GM23248 (cell line): Measurements from ENCODE around the gene EIF4A2.

Experiments used
- EZH2 ChIP-seq: fragments of 200-600 bp; sonication (generic); IDR thresholded peaks from 2 replicates; pipeline ENCODE4 v1.6.1; 2018; ENCODE audit warnings: antibody characterized with exemption, mild to moderate bottlenecking; ENCODE audit not compliant: insufficient read depth, poor library complexity, severe bottlenecking
- EZH2phosphoT487 ChIP-seq: fragments of 200-600 bp; sonication (generic); IDR thresholded peaks from 2 replicates; pipeline ENCODE4 v1.6.1; 2018; ENCODE audit warnings: antibody characterized with exemption, moderate library complexity, mild to moderate bottlenecking, low read depth; ENCODE audit not compliant: insufficient read depth

- TF ChIP-seq EZH2, result no peak
- no peak for TF ChIP-seq EZH2phosphoT487
Observed at GRCh38 chr3:186800285-186800684, 16.9 kb downstream of the EIF4A2 start.
